Measurements from ENCODE around the gene LILRB4. TPM values are rescaled to one million over a fixed set of nuclear protein-coding genes. Genes with fewer than 3 reads are reported as not detected.
"Not testable (repeated sequence)": the region's sequence is repeated elsewhere in the genome, so short reads cannot be mapped to it uniquely, and the experiment has no call there.

The LILRB4 gene
- total RNA-seq (1 to 10 TPM; 3.2 to 3.5 TPM), polyA plus RNA-seq (not detected)

DNA sequence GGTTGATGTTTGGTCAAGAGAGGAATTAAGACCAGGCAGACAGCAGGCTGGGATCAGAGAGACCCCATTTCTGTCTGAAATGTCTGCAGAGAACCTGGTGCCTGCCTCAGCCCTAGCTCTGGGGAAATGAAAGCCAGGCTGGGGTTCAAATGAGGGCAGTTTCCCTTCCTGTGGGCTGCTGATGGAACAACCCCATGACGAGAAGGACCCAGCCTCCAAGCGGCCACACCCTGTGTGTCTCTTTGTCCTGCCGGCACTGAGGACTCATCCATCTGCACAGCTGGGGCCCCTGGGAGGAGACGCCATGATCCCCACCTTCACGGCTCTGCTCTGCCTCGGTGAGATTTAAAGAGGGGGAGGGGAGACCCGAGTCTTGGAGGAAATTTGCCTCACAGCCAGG is at the start of gene LILRB4:
Gene LILRB4, plus strand, starts transcription at position 256 of the 400 bp plus-strand sequence. Its CDS starts 49 bp downstream, at position 305.
- no peaks in the 10 kb centered on the region for H3K4me1 Mint-ChIP-seq

DNA sequence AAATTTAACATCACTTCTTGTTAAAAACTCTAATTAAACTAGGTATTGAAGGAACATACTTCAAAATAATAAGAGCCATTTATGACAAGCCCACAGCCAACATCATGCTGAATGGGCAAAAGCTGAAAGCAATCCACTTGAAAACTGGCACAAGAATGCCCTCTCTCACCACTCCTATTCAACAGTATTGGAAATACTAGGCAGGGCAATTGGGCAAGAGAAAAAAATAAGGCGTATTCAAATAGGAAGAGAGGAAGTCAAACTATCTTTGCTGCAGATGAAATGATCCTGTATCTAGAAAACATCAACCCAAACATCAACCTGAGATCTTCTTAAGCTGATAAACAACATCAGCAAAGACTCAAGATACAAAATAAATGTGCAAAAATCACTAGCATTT is 48.1 kb upstream of the LILRB4 start:
- Histone ChIP-seq H3K27ac (ENCODE audit: low read depth, low read length) (no peak overlapping the region), H3K36me3 (ENCODE audit: insufficient read depth, low read length) (no peaks in the 10 kb centered on the region), H3K27me3 (ENCODE audit: insufficient read depth, low read length) (no peaks in the 10 kb centered on the region), H3K4me3 (ENCODE audit: low read length in 2 of 2) (no peak overlapping the region), H3K9me3 (ENCODE audit: control insufficient read depth in 1 of 2, low read length in 2 of 2) (no peaks in the 10 kb centered on the region), H3K4me1 (ENCODE audit: insufficient read depth, low read length) (no peaks in the 10 kb centered on the region)
- CTCF ChIA-PET (ENCODE audit: partially characterized antibody) = no interaction called here
- Mint-ChIP-seq H3K36me3 (no peaks in the 10 kb centered on the region), H3K9me3 (peaks cover 0 to 23% (median 9%) of the 10 kb centered on the region in 8 donors), H3K4me1 (no peaks in the 10 kb centered on the region), H3K27me3 (peaks cover 3 to 7% of the 10 kb centered on the region in 2 donors), H3K4me3 (no peak overlapping the region), H3K27ac (no peak overlapping the region)
- DNase-seq = no peak
- intact Hi-C loops (cut with micrococcal nuclease) = no loop called here
- POLR2A ChIA-PET (ENCODE audit: partially characterized antibody) = no interaction called here

More for the DNA sequence above, at the start of gene LILRB4:
- Histone ChIP-seq H3K4me1 (ENCODE audit: insufficient read depth, low read length) (no peaks in the 10 kb centered on the region), H3K4me3 (ENCODE audit: low read length in 2 of 2) (no peak within 1 kb of the TSS), H3K27me3 (ENCODE audit: insufficient read depth, low read length) (no peaks in the 10 kb centered on the region), H3K27ac (ENCODE audit: low read depth, low read length) (no peak within 1 kb of the TSS), H3K9me3 (ENCODE audit: control insufficient read depth in 1 of 2, low read length in 2 of 2) (no peaks in the 10 kb centered on the region), H3K36me3 (ENCODE audit: insufficient read depth, low read length) (no peaks in the 10 kb centered on the region)
- H3K9me3 Mint-ChIP-seq = peaks cover 0 to 18% (median 5%) of the 10 kb centered on the region in 8 donors
- H3K27me3 Mint-ChIP-seq = peaks cover 10 to 23% of the 10 kb centered on the region in 2 donors
- CTCF ChIA-PET (ENCODE audit: partially characterized antibody) = interaction anchor here (0.9 to 1.2 kb wide), 2 partner anchors 11 to 12 kb away, joined by 3 to 5 read pairs; no protein-coding TSS in a partner anchor
- no peak for DNase-seq
- H3K27ac Mint-ChIP-seq = no peak within 1 kb of the TSS
- POLR2A ChIA-PET (ENCODE audit: partially characterized antibody) = no interaction called here
- intact Hi-C loops (cut with micrococcal nuclease) = no loop called here
- no peak within 1 kb of the TSS for H3K4me3 Mint-ChIP-seq
- no peaks in the 10 kb centered on the region for H3K36me3 Mint-ChIP-seq

DNA sequence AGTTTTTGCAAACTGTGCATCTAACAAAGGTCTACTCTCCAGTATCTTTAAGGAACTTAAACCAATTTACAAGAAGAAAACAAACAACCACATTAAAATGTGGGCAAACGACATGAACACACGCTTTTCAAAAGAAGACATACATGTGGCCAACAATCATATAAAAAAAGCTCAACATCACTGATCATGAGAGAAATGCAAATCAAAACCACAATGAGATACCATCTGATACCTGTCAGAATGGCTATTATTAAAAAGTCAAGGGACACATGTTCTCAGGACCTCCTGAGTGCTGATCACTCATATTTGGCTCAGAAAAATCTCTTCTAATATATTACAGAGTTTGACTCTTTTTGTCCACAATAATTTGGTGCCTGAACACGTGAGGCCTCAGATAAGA is 46.7 kb upstream of the LILRB4 start:
- POLR2A ChIA-PET (ENCODE audit: partially characterized antibody) = no interaction called here
- Mint-ChIP-seq H3K4me3 (no peak overlapping the region), H3K4me1 (no peaks in the 10 kb centered on the region)

DNA sequence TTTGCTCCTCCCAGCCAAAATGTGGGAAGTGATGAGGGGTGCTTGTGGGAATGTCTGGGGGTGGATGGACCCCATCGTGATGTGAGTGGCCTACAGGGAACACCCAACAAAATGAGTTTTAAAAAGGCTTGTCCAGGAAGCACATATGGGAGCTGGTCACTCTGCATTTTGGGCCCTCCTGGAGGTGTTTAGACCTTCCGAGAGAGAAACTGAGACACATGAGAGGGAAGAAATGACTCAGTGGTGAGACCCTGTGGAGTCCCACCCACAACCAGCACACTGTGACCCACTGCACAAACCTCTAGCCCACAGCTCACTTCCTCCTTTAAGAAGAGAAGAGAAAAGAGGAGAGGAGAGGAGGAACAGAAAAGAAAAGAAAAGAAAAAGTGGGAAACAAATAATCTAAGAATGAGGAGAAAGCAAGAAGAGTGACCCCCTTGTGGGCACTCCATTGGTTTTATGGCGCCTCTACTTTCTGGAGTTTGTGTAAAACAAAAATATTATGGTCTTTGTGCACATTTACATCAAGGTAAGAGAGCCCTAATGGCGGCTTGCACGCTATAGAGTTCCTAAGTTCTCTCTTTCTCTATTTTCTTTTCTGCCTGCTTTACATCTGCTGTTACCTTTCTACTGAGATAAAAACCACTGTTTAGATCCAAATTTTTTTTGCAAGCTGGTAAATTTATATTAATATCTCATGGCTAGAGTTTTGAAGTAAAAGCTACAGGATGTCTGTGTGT is 45.8 kb upstream of the LILRB4 start:
- no peak for DNase-seq
- peaks cover 2 to 4% of the 10 kb centered on the region in 2 donors for H3K27me3 Mint-ChIP-seq
- no peak overlapping the region for H3K27ac Mint-ChIP-seq
- intact Hi-C loops (cut with micrococcal nuclease) = no loop called here
- no peaks in the 10 kb centered on the region for H3K36me3 Mint-ChIP-seq
- no peak overlapping the region for H3K27ac ChIP-seq (ENCODE audit: low read depth, low read length)
- no peaks in the 10 kb centered on the region for H3K9me3 ChIP-seq (ENCODE audit: control insufficient read depth in 1 of 2, low read length in 2 of 2)
- H3K4me1 ChIP-seq (ENCODE audit: insufficient read depth, low read length) = no peaks in the 10 kb centered on the region
- ChIA-PET CTCF (ENCODE audit: partially characterized antibody) (no interaction called here), POLR2A (ENCODE audit: partially characterized antibody) (no interaction called here)
- H3K4me1 Mint-ChIP-seq = no peaks in the 10 kb centered on the region
- H3K36me3 ChIP-seq (ENCODE audit: insufficient read depth, low read length) = no peaks in the 10 kb centered on the region
- peaks cover 0 to 16% (median 8%) of the 10 kb centered on the region in 8 donors for H3K9me3 Mint-ChIP-seq
- no peak overlapping the region for H3K4me3 ChIP-seq (ENCODE audit: low read length in 2 of 2)
- no peaks in the 10 kb centered on the region for H3K27me3 ChIP-seq (ENCODE audit: insufficient read depth, low read length)
- no peak overlapping the region for H3K4me3 Mint-ChIP-seq

More for the DNA sequence above, 46.7 kb upstream of the LILRB4 start:
- no peak for DNase-seq
- H3K4me1 ChIP-seq (ENCODE audit: insufficient read depth, low read length) = no peaks in the 10 kb centered on the region
- Mint-ChIP-seq H3K27ac (no peak overlapping the region), H3K9me3 (peaks cover 0 to 16% (median 8%) of the 10 kb centered on the region in 8 donors), H3K27me3 (peaks cover 2 to 4% of the 10 kb centered on the region in 2 donors), H3K36me3 (no peaks in the 10 kb centered on the region)
- H3K9me3 ChIP-seq (ENCODE audit: control insufficient read depth in 1 of 2, low read length in 2 of 2) = no peaks in the 10 kb centered on the region
- no peaks in the 10 kb centered on the region for H3K27me3 ChIP-seq (ENCODE audit: insufficient read depth, low read length)
- H3K4me3 ChIP-seq (ENCODE audit: low read length in 2 of 2) = no peak overlapping the region
- intact Hi-C loops (cut with micrococcal nuclease) = no loop called here
- CTCF ChIA-PET (ENCODE audit: partially characterized antibody) = no interaction called here
- no peak overlapping the region for H3K27ac ChIP-seq (ENCODE audit: low read depth, low read length)
- H3K36me3 ChIP-seq (ENCODE audit: insufficient read depth, low read length) = no peaks in the 10 kb centered on the region

DNA sequence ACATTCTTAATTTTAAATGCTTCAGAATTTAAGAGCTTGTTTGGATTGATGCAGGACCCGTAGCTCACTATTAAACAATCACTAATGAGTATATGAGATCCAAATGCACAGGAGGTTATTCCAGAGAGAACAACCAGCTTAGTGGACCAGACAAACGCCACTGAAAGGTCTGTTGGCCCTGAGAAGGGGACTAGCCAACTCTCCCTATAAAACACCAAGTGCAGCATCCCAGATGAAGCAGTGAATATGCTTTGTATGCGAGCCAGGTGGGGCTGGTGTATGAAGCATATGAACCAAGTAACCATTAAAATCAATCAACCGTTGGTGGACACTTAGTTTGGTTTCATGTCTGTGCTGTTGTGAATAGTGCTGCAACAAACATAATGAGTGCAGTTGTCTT is 42.3 kb upstream of the LILRB4 start:
- intact Hi-C loops (cut with micrococcal nuclease) = no loop called here
- Mint-ChIP-seq H3K36me3 (no peaks in the 10 kb centered on the region), H3K4me1 (peaks cover 0 to 2% (median 0%) of the 10 kb centered on the region in 4 donors), H3K27ac (no peak overlapping the region), H3K4me3 (no peak overlapping the region), H3K27me3 (peaks cover 8% of the 10 kb centered on the region in 2 donors), H3K9me3 (peaks cover 0 to 10% (median 0%) of the 10 kb centered on the region in 8 donors)
- ChIA-PET POLR2A (ENCODE audit: partially characterized antibody) (no interaction called here), CTCF (ENCODE audit: partially characterized antibody) (no interaction called here)
- no peak for DNase-seq
- no peak overlapping the region for H3K27ac ChIP-seq (ENCODE audit: low read depth, low read length)
- no peaks in the 10 kb centered on the region for H3K4me1 ChIP-seq (ENCODE audit: insufficient read depth, low read length)
- H3K27me3 ChIP-seq (ENCODE audit: insufficient read depth, low read length) = no peaks in the 10 kb centered on the region
- no peaks in the 10 kb centered on the region for H3K36me3 ChIP-seq (ENCODE audit: insufficient read depth, low read length)
- no peak overlapping the region for H3K4me3 ChIP-seq (ENCODE audit: low read length in 2 of 2)
- no peaks in the 10 kb centered on the region for H3K9me3 ChIP-seq (ENCODE audit: control insufficient read depth in 1 of 2, low read length in 2 of 2)

DNA sequence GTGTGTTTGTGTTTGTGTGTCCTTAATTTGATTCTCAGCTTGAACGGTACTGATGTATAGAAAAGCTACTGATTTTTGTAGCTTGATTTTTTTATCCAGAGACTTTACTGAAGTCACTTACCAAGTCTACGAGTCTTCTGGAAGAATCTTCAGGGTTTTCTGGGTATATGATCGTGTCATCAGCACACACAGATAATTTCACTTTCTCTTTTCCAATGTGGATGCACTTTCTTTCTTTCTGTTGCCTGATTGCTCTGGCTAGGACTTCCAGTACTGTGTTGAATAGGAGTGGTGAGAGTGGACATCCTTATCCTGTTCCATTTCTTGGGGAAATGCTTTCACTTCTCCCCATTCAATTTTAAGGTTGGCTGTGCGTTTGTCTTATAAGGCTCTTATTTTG is 40.4 kb upstream of the LILRB4 start:
- DNase-seq = no peak
- no peaks in the 10 kb centered on the region for H3K4me1 ChIP-seq (ENCODE audit: insufficient read depth, low read length)
- Mint-ChIP-seq H3K4me1 (peaks cover 0 to 2% (median 0%) of the 10 kb centered on the region in 4 donors), H3K36me3 (no peaks in the 10 kb centered on the region), H3K9me3 (peaks cover 0 to 6% (median 0%) of the 10 kb centered on the region in 8 donors), H3K4me3 (no peak overlapping the region), H3K27me3 (peaks cover 16 to 17% of the 10 kb centered on the region in 2 donors), H3K27ac (peak overlapping the region in 1 of 7 donors; percentile 19)
- intact Hi-C loops (cut with micrococcal nuclease) = no loop called here
- CTCF ChIA-PET (ENCODE audit: partially characterized antibody) = no interaction called here
- no peaks in the 10 kb centered on the region for H3K9me3 ChIP-seq (ENCODE audit: control insufficient read depth in 1 of 2, low read length in 2 of 2)
- H3K36me3 ChIP-seq (ENCODE audit: insufficient read depth, low read length) = no peaks in the 10 kb centered on the region
- H3K4me3 ChIP-seq (ENCODE audit: low read length in 2 of 2) = no peak overlapping the region
- no peak overlapping the region for H3K27ac ChIP-seq (ENCODE audit: low read depth, low read length)
- no peaks in the 10 kb centered on the region for H3K27me3 ChIP-seq (ENCODE audit: insufficient read depth, low read length)
- POLR2A ChIA-PET (ENCODE audit: partially characterized antibody) = no interaction called here

DNA sequence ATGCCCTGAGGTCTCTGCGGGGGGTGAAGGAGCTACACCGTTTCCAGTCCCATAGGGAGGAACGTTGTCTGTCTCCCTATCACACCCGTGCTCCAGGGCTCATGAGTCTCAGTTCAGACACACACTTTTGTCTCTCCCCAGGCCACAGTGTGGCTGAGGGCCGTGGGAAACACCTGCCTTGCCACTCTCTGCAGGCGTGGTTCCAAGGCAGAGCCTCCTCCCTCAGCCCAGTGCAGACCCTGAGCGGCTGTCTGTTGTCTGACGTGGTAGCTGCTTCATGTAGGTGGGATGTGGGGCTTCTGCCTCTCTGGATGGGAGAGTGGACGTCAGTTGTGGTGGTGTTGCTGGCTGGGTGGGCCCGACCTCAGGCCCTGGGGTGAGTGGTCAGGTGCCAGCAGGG is 38.6 kb upstream of the LILRB4 start:
- H3K4me1 ChIP-seq (ENCODE audit: insufficient read depth, low read length); H3K4me1 Mint-ChIP-seq; CTCF ChIA-PET (ENCODE audit: partially characterized antibody); H3K9me3 ChIP-seq (ENCODE audit: control insufficient read depth in 1 of 2, low read length in 2 of 2); H3K4me3 ChIP-seq (ENCODE audit: low read length in 2 of 2); H3K27ac ChIP-seq (ENCODE audit: low read depth, low read length); H3K36me3 Mint-ChIP-seq; H3K4me3 Mint-ChIP-seq; intact Hi-C loops (cut with micrococcal nuclease); POLR2A ChIA-PET (ENCODE audit: partially characterized antibody); H3K27me3 ChIP-seq (ENCODE audit: insufficient read depth, low read length); H3K27ac Mint-ChIP-seq; H3K36me3 ChIP-seq (ENCODE audit: insufficient read depth, low read length); H3K9me3 Mint-ChIP-seq; DNase-seq: not testable (repeated sequence)
- peaks cover 24 to 30% of the 10 kb centered on the region in 2 donors for H3K27me3 Mint-ChIP-seq
